Choroid plexus epithelial cell (primary cell): ENCODE results near the gene MYO1A.
"Not testable (repeated sequence)": the region's sequence is repeated elsewhere in the genome, so short reads cannot be mapped to it uniquely, and the experiment has no call there.

Experiments
- DNase-seq: peaks from one replicate; pipeline ENCODE4 v3.0.0-alpha.2; 2010; ENCODE audit warnings: low read depth
- H3K4me3 ChIP-seq: 2 replicates; pipeline ENCODE4 v1.5.1; 2011; ENCODE audit warnings: low read depth, mild to moderate bottlenecking, control low read depth, low read length, moderate library complexity
- CTCF ChIP-seq: conservative IDR thresholded peaks from 2 replicates; pipeline ENCODE4 v1.5.1; 2011; ENCODE audit warnings: low read depth, mild to moderate bottlenecking, control low read depth, inconsistent platforms, low read length, moderate library complexity

Gene MYO1A

GRCh38 chr12:56989861-56990610 lies 59.9 kb downstream of the MYO1A start:
- TF ChIP-seq CTCF: no peak
- no peak overlapping the region for H3K4me3 ChIP-seq
- DNase-seq: no peak

- no peak for DNase-seq
- TF ChIP-seq CTCF: no peak
- no peak overlapping the region for H3K4me3 ChIP-seq
These were observed 61.7 kb downstream of the MYO1A start for GRCh38 chr12:56988207-56988739.

GRCh38 chr12:56987551-56988053 lies 62.3 kb downstream of the MYO1A start:
- peak; percentile 95 for TF ChIP-seq CTCF
- H3K4me3 ChIP-seq: no peak overlapping the region
- DNase-seq: peak; percentile 86

- H3K4me3 ChIP-seq: no peak overlapping the region
- no peak for TF ChIP-seq CTCF
- DNase-seq: no peak
These were observed 62.9 kb downstream of the MYO1A start for GRCh38 chr12:56987011-56987410.

GRCh38 chr12:56985714-56986113 lies 64.2 kb downstream of the MYO1A start:
- DNase-seq: peak; percentile 48
- H3K4me3 ChIP-seq: not testable (repeated sequence)

GRCh38 chr12:56983386-56983785 lies 66.5 kb downstream of the MYO1A start:
- TF ChIP-seq CTCF: no peak
- no peak for DNase-seq
- H3K4me3 ChIP-seq: no peak overlapping the region

- not testable (repeated sequence) for DNase-seq, H3K4me3 ChIP-seq
These were observed 67.2 kb downstream of the MYO1A start for GRCh38 chr12:56982578-56983236.
